Activated gamma-delta T cell treated with Interleukin-2 at 50 U/mL for 16 hours (primary cell): ENCODE data around the gene DEF6.

Source experiments
- DNase-seq: peaks from one replicate; pipeline ENCODE4 v3.0.0-alpha.2; 2020

The DEF6 gene, protein sequence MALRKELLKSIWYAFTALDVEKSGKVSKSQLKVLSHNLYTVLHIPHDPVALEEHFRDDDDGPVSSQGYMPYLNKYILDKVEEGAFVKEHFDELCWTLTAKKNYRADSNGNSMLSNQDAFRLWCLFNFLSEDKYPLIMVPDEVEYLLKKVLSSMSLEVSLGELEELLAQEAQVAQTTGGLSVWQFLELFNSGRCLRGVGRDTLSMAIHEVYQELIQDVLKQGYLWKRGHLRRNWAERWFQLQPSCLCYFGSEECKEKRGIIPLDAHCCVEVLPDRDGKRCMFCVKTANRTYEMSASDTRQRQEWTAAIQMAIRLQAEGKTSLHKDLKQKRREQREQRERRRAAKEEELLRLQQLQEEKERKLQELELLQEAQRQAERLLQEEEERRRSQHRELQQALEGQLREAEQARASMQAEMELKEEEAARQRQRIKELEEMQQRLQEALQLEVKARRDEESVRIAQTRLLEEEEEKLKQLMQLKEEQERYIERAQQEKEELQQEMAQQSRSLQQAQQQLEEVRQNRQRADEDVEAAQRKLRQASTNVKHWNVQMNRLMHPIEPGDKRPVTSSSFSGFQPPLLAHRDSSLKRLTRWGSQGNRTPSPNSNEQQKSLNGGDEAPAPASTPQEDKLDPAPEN

DNA sequence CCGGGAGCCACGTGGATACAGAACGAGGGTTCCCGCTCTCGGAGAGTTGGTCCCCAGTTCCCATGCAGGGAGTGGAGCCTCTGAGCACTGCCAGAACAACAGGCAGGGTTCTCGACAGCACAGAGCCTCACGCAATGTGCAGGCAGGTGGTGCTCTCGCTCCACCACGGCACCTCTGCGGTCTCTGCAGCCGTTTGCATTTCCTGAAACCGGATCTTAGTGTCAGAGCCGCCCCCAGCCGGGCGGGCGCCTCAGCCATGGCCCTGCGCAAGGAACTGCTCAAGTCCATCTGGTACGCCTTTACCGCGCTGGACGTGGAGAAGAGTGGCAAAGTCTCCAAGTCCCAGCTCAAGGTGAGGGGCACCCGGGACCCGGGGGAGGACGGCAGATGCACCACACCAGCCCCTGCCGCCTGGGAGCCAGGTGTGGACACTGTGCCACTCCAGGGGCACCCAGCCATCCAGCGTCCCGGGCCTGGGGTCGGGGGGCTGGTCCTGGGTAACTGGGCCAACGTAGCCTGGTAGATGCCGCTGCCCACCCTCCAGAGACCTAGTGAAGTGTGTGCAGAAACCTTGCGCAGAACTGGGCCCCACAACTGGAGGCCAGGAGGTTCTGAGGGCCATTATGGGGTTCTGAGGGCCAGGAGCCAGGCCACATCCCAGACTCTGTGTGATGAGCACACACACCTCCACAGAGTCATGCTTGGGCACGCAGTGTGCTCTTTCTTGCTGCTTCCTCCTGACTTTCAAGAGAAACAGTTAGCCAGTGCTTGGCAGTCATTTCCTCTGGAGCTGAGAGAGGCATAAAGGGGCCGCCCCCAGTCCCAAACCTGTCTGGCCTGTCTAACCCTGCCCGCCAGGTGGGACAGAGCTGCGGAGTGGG is at the start of gene DEF6:
TSS of gene DEF6 (plus strand) at position 218 of the 881 bp plus-strand sequence. CDS start at position 257, 39 bp downstream.
- peak; percentile 86 for DNase-seq

DNA sequence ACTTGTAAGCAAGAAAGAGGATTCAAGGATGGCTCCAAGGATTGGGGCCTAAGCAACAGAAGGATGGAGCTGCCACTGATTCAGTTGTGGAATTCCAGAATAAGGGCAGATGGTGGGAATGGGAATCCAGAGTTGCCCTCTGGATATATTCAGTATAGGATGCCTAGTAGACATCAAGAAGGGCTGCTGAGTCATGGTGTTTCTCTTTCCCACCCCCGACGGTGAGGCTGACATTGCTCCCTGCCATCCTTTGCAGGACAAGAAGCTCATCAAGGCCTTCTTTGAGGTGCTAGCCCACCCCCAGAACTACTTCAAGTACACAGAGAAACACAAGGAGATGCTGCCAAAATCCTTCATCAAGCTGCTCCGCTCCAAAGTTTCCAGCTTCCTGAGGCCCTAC is 49.3 kb upstream of the DEF6 start:
- DNase-seq = no peak

DNA sequence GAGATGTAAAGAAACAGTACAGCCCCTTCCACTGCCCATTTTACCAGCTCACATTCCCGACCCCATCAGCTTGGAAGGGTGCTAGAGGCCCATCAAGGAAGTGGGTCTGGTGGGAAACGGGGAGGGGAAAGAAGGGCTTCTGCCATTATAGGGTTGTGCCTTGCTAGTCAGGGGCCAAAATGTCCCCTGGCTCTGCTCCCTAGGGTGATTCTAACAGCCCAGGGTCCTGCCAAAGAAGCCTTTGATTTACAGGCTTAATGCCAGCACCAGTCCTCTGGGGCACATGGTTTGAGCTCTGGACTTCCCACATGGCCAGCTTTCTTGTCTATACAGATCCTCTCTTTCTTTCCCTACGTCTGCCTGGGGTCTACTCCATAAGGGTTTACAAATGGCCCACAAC is 48.7 kb upstream of the DEF6 start:
- no peak for DNase-seq

DNA sequence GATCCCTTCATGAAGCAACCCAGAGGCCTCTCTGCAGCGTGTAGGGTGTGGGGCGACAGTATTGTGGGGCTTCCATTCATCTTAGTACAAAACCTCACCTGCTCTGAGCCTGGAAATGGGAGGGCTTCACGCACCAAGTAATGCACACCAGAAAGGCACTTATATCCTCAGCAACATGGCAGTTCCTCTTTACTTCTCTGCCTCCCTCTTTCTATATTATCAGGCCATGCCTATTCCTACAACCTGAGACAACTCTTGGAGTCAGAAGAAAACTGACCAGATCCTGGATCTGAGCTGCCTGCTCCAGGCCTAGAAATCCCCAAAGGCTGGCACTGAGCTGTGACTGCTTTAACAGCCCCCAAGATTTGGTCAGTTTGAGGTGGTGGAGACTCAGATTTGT is 45.7 kb upstream of the DEF6 start:
- DNase-seq = no peak

DNA sequence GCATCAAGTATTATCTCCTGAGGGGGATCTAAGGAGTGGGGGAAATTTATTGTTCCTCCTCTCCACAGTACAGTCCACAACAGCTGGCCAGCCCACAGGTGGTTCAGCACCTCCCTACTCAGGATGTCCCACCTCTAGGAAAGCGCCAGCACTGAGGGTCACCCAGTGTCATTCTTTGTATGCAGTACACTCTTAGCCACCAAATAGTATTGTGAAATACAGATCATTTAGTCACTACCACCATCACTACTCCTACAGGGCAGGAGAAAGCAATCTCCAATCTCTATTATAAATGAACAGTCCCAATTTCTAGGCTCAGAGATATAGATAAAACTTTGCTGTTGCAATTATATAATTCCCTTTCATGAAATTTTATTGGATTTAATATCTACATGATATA is 44.4 kb upstream of the DEF6 start:
- DNase-seq = no peak

DNA sequence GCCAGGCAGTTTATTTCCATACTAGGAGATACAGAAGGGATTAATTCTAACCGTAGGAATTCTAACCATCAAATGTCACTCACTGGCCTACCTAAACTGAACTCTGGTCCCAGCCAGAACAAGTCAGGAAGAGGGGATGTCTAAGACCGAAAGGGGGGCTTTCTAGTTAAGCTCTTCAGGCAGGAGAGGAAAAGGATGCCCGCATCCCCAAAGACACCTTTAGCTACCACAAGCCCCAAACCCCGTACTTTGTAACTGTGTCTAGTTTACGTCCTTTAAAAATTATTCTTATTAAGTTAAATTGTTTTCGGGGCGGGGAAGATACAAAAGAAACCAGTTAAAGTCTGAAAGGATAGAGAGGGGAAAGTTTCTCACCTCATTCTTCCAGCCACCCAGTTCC is 39.3 kb upstream of the DEF6 start:
- DNase-seq = no peak

DNA sequence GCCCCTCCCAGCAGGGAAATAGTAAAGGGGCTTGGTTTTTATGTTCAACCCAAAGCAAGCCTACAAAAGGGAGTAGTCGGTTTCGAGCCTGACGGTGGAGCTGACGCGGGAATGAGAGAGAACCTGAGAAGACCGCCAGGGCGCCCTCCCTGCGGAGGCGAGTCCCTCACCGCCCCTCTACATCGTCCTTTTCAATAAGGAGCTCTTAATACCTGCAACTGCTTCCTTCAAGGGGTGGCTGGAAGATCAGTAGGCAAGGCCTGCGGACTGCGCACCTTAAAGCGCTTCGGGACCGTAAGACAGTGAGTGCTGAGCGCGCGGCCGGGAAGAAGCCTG is 38.8 kb upstream of the DEF6 start:
- DNase-seq = no peak

DNA sequence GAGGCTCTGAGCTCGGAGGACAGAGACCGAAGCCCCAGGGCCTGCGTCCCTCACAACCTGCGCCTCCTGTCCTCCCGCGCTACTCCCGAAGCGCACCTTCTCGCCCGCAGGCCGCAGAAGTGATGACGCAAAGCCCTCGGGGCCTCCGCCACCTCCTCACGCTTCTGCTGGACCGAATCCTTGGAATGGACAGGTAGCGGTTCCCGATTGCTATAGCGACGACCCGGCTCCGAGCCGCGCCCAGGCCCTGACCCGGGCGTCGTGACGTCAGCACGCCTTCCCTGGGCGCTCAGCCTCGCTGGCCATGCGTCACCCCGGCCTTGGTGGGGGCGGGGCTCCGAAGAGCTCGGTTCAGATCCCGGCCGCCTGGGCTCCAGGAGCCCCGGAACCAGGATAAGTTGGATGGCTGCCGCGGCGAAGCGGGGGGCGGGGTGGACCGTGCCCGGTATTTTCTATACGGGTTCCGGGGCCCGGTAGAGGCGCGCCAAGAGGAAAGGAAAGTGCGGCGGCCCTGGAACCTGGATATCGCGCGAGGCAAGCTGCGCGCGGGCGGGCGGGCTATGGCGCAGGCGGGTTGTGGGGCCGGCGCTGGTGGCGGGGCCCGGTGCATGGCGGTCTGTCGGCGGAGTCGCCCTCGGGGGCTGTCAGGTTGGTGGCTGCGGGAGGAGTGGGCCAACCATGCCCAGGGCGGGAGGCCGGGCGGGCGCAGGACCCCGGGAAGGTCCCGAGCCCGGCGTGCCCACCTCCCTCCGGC is 38.2 kb upstream of the DEF6 start, which contains the start of gene ZNF76:
TSS of gene ZNF76 (plus strand) at position 542 of the 754 bp plus-strand sequence. CDS start 21,417 bp downstream, outside the sequence.
- DNase-seq = peak; percentile 84

DNA sequence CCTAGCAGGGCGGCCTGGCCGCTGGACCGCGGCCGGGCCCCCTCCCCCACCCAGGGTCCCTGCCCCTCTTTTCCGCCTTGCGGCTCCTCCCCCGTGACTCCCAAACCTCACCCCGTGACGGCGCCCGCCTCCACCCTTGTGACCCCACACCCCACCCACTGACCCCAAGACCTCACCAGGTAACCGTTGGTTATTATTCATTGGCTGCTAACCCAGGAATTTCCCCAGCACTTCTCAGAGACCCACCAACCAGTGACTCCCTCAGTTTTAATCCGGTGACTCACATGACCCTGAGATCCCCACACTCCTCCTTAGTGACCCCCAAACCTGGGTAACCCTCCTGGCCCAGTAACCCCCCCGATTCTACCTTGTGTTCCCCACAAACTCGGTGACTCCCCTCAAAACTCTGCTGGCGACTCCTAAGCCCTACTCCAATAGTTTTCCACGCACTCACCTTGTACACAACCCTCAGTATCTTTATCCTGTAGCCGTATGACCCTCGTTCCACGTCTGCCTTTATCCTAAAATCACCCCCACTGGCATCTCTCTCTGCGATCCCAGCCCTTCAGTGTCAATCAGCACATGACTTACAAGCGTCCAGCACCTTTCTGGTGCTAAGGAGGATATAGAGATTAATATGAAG is 37.5 kb upstream of the DEF6 start:
- peak; percentile 63 for DNase-seq

DNA sequence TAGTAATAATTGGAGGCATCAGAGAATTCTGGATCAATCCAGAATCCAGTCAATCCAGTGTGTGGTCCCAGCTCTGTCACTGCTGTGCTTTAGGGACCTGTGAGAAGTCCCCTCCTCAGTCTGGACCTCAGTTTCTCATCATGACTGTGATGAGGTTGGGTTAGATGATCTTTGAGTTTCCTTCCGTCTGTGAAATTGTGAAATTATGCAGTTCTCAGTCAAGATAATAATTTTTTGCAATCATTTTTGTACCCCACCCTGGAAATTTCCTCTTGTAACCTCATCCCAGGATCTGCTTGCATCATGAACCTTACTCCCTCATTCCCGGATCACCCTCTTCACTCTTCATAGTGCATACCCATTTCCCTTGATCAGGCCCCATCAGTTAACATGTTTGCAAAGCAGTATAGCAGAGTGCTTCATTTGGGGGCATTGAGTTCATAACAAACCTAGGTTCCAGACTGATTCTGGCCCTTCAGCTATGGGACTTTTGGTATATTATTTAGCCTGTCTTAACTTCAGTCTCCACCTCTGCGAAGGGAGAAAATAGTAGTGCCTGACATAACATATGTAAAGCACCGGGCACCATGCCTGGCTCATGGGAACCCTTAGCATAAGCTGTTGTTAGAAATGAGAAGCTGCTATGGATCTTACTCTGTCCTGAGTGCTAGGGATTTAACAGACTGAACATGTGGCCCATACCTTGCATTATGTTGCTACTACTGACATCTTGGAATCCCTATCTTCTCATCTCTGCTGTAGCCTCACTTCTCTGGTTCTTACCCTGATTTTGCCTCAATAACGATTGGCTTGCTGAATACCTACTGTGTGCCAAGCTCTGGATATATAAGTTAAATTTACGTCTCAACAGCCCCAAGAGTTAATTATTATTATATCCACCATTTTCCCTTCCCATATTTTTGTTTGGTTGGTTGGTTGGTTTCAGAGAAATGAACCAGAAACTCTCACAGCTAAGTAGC is 36.7 kb upstream of the DEF6 start:
- no peak for DNase-seq

DNA sequence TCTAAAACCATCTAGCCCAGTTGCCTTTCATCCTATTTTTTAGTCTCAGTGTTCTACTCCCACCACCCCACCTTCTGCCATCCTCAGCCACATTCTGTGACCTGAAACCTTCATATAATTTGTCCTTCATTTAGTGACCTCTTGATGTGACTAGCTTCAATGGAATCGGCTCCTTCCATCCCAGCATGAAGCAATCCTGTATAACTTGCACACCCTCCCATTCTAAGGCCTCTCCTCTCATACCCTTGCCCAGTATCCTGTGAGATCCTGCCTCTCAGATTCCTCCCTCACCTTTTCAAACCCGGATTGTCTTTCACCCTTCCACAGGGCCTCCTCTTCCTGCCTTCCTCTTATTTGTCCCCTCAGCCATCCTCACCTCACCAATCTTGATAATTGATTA is 35.0 kb upstream of the DEF6 start:
- DNase-seq = no peak

DNA sequence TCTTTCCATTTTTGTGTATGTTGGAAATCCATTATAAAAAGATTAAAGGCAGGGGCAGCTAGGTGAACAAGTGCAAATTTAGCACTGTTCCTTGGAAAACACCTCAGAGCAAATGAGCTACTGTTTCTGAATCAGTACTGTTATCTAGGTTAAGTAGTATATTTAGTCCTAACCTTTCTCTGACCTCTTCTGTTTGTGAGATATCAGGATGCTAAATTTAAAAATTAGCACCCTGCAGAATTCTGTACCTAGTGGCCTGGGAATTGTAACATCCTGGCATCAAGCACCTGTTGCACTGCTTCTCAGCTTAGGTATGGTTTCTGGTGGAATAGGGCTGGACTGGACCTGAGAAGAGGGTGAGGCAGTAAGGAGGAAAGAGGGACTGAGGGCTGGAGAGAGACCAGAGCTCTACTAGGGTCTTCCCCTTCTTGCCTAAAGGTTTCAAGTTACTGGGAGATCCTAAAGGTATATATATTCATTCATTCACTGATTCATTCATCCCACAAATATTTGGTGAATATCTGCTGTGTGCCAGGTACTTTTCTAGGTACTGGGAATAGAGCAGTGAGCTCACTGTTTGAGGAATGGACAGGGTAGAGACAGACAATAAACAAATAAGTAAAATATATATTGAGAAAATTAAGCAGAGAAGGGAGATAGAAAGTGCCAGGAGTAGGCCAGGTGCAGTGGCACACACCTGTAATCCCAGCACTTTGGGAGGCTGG is 32.9 kb upstream of the DEF6 start:
- DNase-seq = no peak

DNA sequence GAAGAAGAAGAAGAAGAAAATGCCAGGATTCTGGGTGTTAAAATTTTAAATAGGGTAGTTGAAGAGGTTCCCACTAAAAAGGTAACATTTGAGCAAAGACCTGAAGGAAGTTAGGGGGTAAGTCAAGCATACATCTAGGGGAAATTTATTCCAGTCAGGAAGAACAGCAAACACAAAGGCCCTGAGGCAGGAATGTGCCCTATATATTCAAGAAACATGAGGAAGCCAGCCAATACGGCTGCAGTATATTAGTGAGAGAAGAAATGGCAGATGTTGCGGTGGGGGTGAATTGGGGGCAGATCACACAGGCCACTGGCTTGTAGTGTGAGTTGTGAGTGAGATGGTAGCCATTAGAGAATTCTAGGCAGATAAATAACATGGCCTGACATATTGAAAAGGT is 32.1 kb upstream of the DEF6 start:
- DNase-seq = no peak

DNA sequence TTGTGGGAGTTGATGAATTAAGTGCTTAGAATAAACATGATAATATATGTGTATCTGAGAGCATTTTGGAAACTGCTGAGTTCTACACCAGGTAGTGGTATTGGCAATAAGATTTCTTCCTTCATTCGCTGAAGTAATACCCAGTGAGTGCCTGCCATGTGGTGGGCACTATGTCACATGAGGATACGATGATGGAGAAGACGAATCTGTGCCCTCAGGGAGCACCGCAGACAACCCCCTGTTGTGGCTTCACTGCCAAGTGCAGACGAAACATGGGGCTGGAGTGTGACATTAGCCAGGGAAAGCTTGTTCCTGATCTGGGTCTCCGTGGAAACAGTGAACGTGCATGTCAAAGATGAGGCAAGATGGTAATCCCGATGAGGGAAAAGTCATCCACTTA is 30.2 kb upstream of the DEF6 start:
- DNase-seq = no peak

DNA sequence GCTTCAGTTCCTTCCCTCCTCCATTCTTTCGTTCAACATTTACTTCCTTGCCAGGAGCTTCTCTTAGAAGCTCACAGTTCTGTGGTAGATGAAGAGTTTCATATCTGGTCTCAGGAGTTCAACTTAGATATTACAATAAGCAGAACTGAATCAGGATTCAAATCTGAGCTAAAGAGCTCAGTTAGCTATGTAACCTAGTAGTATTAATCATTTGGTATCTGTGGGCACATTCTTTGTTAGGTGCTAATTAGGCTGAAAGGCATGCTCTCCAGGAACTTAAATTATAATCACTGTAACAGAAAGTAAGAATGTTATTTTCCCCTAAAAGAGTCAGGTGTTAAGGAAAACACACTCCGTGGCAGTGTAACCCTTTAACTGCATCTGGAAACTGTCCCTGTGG is 29.7 kb upstream of the DEF6 start:
- DNase-seq = no peak

DNA sequence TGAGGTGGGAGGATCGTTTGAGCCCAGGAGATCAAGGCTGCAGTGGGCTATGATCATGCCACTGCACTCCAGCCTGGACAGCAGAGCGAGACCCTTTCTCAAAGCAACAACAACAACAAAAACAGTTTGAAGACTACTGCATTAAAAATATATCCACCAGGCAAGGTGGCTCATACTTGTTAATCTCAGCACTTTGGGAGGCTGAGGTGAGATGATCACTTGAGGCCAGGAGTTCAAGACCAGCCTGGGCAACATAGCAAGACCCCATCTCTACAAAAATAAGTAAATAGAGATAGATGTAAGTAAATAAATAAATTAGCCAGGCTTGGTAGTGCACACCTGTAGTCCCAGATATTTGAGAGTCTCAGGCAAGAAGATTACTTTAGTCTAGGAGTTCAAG is 25.6 kb upstream of the DEF6 start:
- DNase-seq = no peak

DNA sequence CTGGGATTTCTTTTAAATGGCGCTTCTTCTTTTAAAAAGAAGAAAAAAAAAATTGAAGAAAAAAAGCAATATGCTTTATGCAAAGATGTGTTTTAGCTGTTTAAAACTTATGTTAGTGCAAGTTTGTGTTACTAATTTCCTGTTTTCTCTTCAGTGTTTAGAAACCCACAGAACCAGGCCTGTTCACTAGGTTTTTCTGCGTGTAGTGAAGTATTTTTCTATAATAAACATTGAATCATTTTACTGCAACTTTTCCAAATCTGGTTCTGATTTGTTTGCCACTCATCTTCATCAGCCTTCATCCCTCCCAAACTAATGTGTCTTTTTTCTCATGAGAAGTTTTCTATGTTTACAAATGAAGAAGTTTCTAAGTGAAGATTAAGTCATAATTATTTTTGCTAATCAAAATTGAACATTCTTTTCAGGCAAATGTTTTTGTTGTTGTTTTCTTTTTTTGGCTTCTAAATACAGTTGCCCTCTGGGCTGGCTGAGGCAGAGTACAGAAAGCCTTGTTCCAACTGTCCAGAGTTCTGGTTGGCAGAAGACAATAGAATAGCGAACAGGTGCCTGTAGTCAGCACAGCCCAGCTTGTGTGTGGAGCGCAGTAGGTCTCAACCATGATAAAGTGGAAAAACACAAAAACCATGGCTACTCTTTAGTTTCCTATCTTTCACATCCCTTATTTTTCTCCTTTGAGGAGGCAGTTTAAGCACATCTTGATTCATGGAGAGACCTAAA is 23.6 kb upstream of the DEF6 start:
- DNase-seq = no peak

DNA sequence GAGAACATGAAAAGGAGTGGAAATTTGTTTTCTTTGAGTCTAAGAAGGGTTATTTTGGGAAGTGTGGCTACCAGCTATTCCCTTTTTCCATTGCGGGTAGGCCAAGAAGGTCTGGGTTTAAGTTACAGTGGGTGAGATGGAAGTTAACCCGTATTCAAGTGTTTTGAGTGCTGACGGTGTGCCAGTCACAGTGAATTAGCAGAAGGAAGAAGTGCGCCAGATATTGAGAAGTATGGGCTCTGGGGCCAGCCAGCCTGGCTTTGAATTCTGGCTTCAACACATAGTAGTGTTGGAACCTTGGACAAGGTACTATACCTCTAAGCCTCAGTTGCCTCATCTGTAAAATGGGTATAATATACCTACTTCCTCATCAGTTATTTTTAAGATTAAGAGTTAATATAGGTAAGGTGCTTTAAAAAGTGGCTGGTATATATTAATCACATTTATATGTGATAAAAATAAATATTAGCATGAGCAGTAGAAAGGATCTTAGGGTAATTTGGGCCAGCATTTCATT is 21.8 kb upstream of the DEF6 start:
- no peak for DNase-seq

DNA sequence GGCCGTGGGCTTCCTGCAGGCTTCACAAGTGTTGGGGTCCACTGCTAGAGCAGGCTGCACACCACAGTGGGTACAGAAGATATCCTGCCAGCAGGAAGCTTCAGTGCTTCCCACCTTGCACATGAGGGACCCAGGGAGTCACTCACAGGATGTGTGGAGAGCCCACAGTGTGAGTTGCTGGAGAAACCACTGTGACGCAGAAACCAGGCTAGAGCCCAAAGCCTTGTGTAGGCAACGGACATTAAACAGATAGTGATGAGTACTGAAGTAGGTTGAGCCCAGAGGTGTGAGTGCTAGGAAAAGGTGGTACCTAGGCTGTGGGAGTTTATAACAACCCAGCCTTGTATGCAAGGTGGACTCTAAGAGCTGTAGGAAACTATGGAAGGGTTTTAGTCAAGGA is 18.9 kb upstream of the DEF6 start:
- no peak for DNase-seq
